GM21515 (cell line): ENCODE results near the gene IFT20.
"Not testable (repeated sequence)": the region's sequence is repeated elsewhere in the genome, so short reads cannot be mapped to it uniquely, and the experiment has no call there.

Experiments used
- ATAC-seq: cut with Tn5 transposase; IDR thresholded peaks from one replicate; pipeline ENCODE4 v1.9.1; 2021; ENCODE audit not compliant: unreplicated experiment

Gene IFT20

GRCh38 chr17:28364665-28365363 is 29.5 kb upstream of the IFT20 start, which contains the start of gene SEBOX:
Gene SEBOX (minus strand): TSS chr17:28365199. CDS start chr17:28365151, 48 bp downstream.
- ATAC-seq = no peak

GRCh38 chr17:28363776-28364650 is 28.7 kb upstream of the IFT20 start:
- no peak for ATAC-seq

- ATAC-seq = no peak
Observed at GRCh38 chr17:28363186-28363585, 27.9 kb upstream of the IFT20 start.

- ATAC-seq = no peak
Observed at GRCh38 chr17:28357901-28358197, 22.6 kb upstream of the IFT20 start.

- ATAC-seq = peak; percentile 91
Observed at GRCh38 chr17:28357061-28357900, 22.0 kb upstream of the IFT20 start, which contains the start of gene POLDIP2. Gene POLDIP2 (minus strand): TSS chr17:28357527. CDS start chr17:28357448, 79 bp downstream.

- no peak for ATAC-seq
Observed at GRCh38 chr17:28350271-28350670, 15.0 kb upstream of the IFT20 start.

- no peak for ATAC-seq
Observed at GRCh38 chr17:28348979-28349378, 13.7 kb upstream of the IFT20 start.

- no peak for ATAC-seq
Observed at GRCh38 chr17:28347261-28347891, 12.1 kb upstream of the IFT20 start.

- no peak for ATAC-seq
Observed at GRCh38 chr17:28346746-28347246, 11.5 kb upstream of the IFT20 start.

GRCh38 chr17:28346199-28346580 is 10.9 kb upstream of the IFT20 start:
- ATAC-seq = no peak

GRCh38 chr17:28345419-28346198 is 10.3 kb upstream of the IFT20 start:
- no peak for ATAC-seq

GRCh38 chr17:28344435-28344901 is 9.2 kb upstream of the IFT20 start:
- no peak for ATAC-seq

- no peak for ATAC-seq
Observed at GRCh38 chr17:28344011-28344410, 8.7 kb upstream of the IFT20 start.

- ATAC-seq = no peak
Observed at GRCh38 chr17:28343491-28343932, 8.2 kb upstream of the IFT20 start.

GRCh38 chr17:28342313-28342712 is 7.0 kb upstream of the IFT20 start:
- ATAC-seq = no peak

GRCh38 chr17:28341516-28341915 is 6.2 kb upstream of the IFT20 start:
- no peak for ATAC-seq

GRCh38 chr17:28340374-28340773 is 5.1 kb upstream of the IFT20 start:
- ATAC-seq = no peak

- ATAC-seq = no peak
Observed at GRCh38 chr17:28339431-28339830, 4.2 kb upstream of the IFT20 start.

- not testable (repeated sequence) for ATAC-seq
Observed at GRCh38 chr17:28338769-28339212, 3.5 kb upstream of the IFT20 start.
